ENCODE results near the gene PRICKLE2.

DNA sequence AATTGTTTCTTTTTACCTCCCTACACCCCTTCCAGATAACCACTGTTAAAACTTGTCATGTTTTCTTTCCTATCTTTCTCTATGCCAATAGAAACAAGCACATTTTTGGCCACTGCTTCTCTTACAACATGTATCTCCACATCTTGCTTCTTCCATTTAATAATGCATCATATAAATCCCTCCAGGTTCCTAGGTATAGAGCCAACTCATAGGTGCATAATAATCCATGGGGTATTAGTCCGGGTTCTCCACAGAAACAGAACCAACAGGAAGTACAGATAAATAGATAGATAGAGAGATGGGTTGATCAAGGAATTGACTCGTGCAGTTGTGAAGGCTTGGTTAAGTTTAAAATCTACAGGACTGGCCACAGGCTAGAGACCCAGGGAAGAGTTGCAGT lies 160.5 kb downstream of the PRICKLE2 start:
- no peak for TF ChIP-seq ZFX (IDR thresholded peaks at IDR 0.05; ENCODE audit: borderline replicate concordance)
- TF ChIP-seq, protein P1, sequence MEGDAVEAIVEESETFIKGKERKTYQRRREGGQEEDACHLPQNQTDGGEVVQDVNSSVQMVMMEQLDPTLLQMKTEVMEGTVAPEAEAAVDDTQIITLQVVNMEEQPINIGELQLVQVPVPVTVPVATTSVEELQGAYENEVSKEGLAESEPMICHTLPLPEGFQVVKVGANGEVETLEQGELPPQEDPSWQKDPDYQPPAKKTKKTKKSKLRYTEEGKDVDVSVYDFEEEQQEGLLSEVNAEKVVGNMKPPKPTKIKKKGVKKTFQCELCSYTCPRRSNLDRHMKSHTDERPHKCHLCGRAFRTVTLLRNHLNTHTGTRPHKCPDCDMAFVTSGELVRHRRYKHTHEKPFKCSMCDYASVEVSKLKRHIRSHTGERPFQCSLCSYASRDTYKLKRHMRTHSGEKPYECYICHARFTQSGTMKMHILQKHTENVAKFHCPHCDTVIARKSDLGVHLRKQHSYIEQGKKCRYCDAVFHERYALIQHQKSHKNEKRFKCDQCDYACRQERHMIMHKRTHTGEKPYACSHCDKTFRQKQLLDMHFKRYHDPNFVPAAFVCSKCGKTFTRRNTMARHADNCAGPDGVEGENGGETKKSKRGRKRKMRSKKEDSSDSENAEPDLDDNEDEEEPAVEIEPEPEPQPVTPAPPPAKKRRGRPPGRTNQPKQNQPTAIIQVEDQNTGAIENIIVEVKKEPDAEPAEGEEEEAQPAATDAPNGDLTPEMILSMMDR (IDR thresholded peaks at IDR 0.05), result no peak
